Fibroblast of lung (primary cell): Measurements from ENCODE around the gene VWDE. TPM values are rescaled to one million over a fixed set of nuclear protein-coding genes. Genes with fewer than 3 reads are reported as not detected.
"Not testable (repeated sequence)": the region's sequence is repeated elsewhere in the genome, so short reads cannot be mapped to it uniquely, and the experiment has no call there.

Experiments
- DNase-seq, 2 donors: peaks; one replicate each; pipeline versions ENCODE4 v3.0.0 to v3.0.0-alpha.2; 2010; ENCODE audit warnings: low read depth in 2 of 2
- H2AFZ ChIP-seq: 2 replicates; pipeline ENCODE4 v1.5.1; 2012; ENCODE audit warnings: low read length, control low read depth, inconsistent platforms
- H3K27ac ChIP-seq: 2 replicates; pipeline ENCODE4 v1.5.1; 2011; ENCODE audit warnings: low read length, control low read depth; ENCODE audit not compliant: insufficient read depth
- H3K27me3 ChIP-seq: 2 replicates; pipeline ENCODE4 v1.5.1; 2011; ENCODE audit warnings: mild to moderate bottlenecking, low read length; ENCODE audit not compliant: control insufficient read depth, insufficient read depth
- H3K36me3 ChIP-seq: 2 replicates; pipeline ENCODE4 v1.5.1; 2011; ENCODE audit warnings: low read length; ENCODE audit not compliant: control insufficient read depth, insufficient read depth
- H3K4me1 ChIP-seq: 2 replicates; pipeline ENCODE4 v1.5.1; 2011; ENCODE audit warnings: low read length; ENCODE audit not compliant: control insufficient read depth, insufficient read depth; ENCODE audit errors: extremely low read depth
- H3K4me2 ChIP-seq: 2 replicates; pipeline ENCODE4 v1.5.1; 2011; ENCODE audit warnings: low read length, control low read depth; ENCODE audit not compliant: insufficient read depth; ENCODE audit errors: extremely low read depth
- H3K4me3 ChIP-seq, 4 experiments: fragments of 200-600 bp in 1 of 4; sonication (generic) in 1 of 4; replicated peaks in 1 of 4; 2 replicates each; pipeline ENCODE4 v1.5.1; 2011 to 2016; ENCODE audit warnings: low read length in 4 of 4, low read depth in 3 of 4, mild to moderate bottlenecking in 3 of 4, control low read depth in 2 of 4, inconsistent platforms in 1 of 4, mixed read lengths in 1 of 4; ENCODE audit not compliant: insufficient read depth in 1 of 4; ENCODE audit errors: control extremely low read depth in 1 of 4
- H3K79me2 ChIP-seq: 2 replicates; pipeline ENCODE4 v1.5.1; 2012; ENCODE audit warnings: mild to moderate bottlenecking, low read length, inconsistent platforms; ENCODE audit not compliant: control insufficient read depth, insufficient read depth
- H3K9ac ChIP-seq: 2 replicates; pipeline ENCODE4 v1.5.1; 2011; ENCODE audit warnings: mild to moderate bottlenecking, low read length, control low read depth; ENCODE audit not compliant: insufficient read depth
- H3K9me3 ChIP-seq: 2 replicates; pipeline ENCODE4 v1.5.1; 2012; ENCODE audit warnings: low read depth, low read length; ENCODE audit not compliant: control insufficient read depth, insufficient read depth
- H4K20me1 ChIP-seq: 2 replicates; pipeline ENCODE4 v1.5.1; 2011; ENCODE audit warnings: low read length; ENCODE audit not compliant: control insufficient read depth, insufficient read depth; ENCODE audit errors: extremely low read depth
- EZH2 ChIP-seq: IDR thresholded peaks from 2 replicates; pipeline ENCODE4 v1.5.1; 2012; ENCODE audit warnings: low read length, control low read depth, mild to moderate bottlenecking; ENCODE audit errors: missing control alignments
- polyA minus RNA-seq: library from RNA; depleted of rRNA, polyadenylated mRNA; stranded (reverse); fragments of >200 nt; gene quantifications from 2 replicates; pipeline ENCODE4 v1.2.3, GENCODE V29; 2011; ENCODE audit warnings: low replicate concordance
- polyA plus RNA-seq, 2 donors: library from polyadenylated mRNA; depleted of rRNA in 1 of 2; stranded (reverse) in 1 of 2; unstranded in 1 of 2; fragments of >200 nt; gene quantifications; 2 replicates each; pipeline ENCODE4 v1.2.1, GENCODE V29; 2011 to 2012; ENCODE audit warnings: missing spikeins in 1 of 2
- total RNA-seq: library from RNA; depleted of rRNA; stranded (reverse); fragments of >200 nt; gene quantifications from 2 replicates; pipeline ENCODE4 v1.2.1, GENCODE V29; 2014
- TF ChIP-seq, protein P1 (sequence below), 2 donors: IDR thresholded peaks in 1 of 2; conservative IDR thresholded peaks in 1 of 2; 1 replicate in 1 of 2; 2 replicates in 1 of 2; pipeline ENCODE4 v1.5.1; 2011 to 2012; ENCODE audit warnings: low read length in 2 of 2, control low read depth in 1 of 2, inconsistent platforms in 1 of 2, low read depth in 1 of 2, mild to moderate bottlenecking in 1 of 2

Gene VWDE
- total RNA-seq, result under 0.01 and 0.17 TPM in 2 replicates
- 0.07 and 0.09 TPM in 2 replicates for polyA plus RNA-seq
- 0.21 TPM in 1 of 2 replicates, not detected in the other for polyA plus RNA-seq (2012)
- polyA minus RNA-seq, result not detected in 2 replicates

DNA sequence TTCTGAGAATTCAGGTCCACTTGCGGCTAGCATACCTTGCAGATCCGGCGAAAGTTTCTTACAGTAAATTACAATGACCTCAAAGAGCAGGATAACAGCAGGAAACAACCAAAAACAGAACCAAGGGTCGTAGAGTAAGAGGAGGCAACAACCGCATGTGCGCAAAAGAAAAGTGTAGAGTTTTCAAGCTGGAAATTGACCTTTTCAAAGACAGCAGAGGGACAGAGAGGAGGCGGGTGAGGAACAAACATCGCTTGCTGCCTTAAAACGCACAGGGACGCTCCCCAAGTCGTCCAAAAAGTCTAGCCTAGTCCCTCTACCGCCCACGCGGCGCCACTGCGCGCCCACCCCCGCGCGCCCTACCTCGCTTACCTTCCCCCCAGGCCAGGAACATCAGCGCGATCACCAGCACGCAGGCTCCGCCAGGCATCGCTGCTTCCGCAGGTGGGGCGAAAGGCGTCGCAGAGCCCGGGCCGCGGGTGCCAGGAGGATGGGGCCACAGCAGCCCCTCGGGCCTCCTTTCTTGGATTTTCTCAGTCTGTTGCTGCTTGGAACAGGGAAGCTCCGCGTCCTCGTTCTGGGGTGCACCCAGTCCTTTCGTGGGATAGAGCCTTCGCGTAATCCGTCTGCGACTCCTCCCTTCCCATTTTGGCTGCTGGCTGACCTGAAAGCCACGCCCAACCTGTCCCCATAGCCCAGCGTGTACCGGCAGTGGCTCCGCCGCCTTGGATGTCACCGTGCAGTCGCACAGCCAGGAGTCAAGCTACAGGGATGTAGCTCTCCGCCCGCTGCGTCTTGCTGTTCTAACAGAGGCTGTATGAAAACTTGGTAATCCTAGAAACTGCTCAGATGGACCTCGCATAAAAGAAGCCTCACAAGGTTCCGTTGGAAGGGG lies at the start of gene VWDE:
TSS of gene VWDE (minus strand) at position 579 of the 895 bp plus-strand sequence. CDS start at position 430, 149 bp downstream.
- TF ChIP-seq EZH2, result no peak
- TF ChIP-seq, protein P1, sequence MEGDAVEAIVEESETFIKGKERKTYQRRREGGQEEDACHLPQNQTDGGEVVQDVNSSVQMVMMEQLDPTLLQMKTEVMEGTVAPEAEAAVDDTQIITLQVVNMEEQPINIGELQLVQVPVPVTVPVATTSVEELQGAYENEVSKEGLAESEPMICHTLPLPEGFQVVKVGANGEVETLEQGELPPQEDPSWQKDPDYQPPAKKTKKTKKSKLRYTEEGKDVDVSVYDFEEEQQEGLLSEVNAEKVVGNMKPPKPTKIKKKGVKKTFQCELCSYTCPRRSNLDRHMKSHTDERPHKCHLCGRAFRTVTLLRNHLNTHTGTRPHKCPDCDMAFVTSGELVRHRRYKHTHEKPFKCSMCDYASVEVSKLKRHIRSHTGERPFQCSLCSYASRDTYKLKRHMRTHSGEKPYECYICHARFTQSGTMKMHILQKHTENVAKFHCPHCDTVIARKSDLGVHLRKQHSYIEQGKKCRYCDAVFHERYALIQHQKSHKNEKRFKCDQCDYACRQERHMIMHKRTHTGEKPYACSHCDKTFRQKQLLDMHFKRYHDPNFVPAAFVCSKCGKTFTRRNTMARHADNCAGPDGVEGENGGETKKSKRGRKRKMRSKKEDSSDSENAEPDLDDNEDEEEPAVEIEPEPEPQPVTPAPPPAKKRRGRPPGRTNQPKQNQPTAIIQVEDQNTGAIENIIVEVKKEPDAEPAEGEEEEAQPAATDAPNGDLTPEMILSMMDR (conservative IDR thresholded peaks at IDR 0.05 in 1 of 2, IDR thresholded peaks at IDR 0.05 in 1 of 2; ENCODE audit: low read depth in 1 of 2, low read length in 2 of 2), result peak in 1 of 2 donors; percentile 11
- Histone ChIP-seq H3K79me2 (no peaks in the 10 kb centered on the region), H3K27me3 (peaks cover 8% of the 10 kb centered on the region), H3K4me3 (peak within 1 kb of the TSS; percentile 33 to 87 (median 50)), H3K4me1 (no peaks in the 10 kb centered on the region), H2AFZ (peak within 1 kb of the TSS; percentile 83), H4K20me1 (no peaks in the 10 kb centered on the region), H3K9me3 (no peaks in the 10 kb centered on the region), H3K27ac (no peak within 1 kb of the TSS), H3K9ac (no peak within 1 kb of the TSS), H3K4me2 (peak within 1 kb of the TSS; percentile 93), H3K36me3 (no peaks in the 10 kb centered on the region)
- DNase-seq, result peak; percentile 37 to 39

DNA sequence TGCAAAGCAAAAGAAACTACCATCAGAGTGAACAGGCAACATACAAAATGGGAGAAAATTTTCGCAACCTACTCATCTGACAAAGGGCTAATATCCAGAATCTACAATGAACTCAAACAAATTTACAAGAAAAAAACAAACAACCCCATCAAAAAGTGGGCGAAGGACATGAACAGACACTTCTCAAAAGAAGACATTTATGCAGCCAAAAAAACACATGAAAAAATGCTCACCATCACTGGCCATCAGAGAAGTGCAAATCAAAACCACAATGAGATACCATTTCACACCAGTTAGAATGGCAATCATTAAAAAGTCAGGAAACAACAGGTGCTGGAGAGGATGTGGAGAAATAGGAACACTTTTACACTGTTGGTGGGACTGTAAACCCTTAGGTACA lies 49.5 kb upstream of the VWDE start:
- H3K27me3 ChIP-seq, H3K4me2 ChIP-seq, H2AFZ ChIP-seq, H3K9ac ChIP-seq, H3K9me3 ChIP-seq, DNase-seq, H3K4me3 ChIP-seq, H4K20me1 ChIP-seq, H3K79me2 ChIP-seq, H3K27ac ChIP-seq, H3K4me1 ChIP-seq, H3K36me3 ChIP-seq: not testable (repeated sequence)

DNA sequence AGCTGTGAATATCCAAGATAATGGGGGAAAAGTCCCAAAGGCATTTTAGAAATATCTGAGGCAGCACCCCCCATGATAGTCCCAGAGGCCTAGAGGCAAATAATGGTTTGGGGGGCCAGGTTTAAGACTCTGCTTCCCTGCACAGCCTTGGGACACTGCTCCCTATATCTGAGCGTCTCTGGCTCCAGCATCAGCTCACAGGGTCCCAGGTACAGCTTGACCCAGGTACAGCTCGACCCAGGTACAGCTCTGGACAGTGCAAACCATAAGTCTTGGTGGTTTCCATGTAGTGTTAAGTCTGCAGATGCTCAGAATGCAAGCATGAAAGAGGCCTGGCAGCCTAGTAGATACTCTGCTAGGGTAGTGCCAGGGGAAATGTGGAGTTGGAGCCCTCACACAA lies 47.0 kb upstream of the VWDE start:
- H3K36me3 ChIP-seq, result no peaks in the 10 kb centered on the region
- H3K4me1 ChIP-seq, result no peaks in the 10 kb centered on the region
- H3K27ac ChIP-seq, result no peak overlapping the region
- H3K4me3 ChIP-seq, result no peak overlapping the region
- H3K27me3 ChIP-seq, result no peaks in the 10 kb centered on the region
- DNase-seq, result no peak
- TF ChIP-seq EZH2, result no peak
- TF ChIP-seq, protein P1 (conservative IDR thresholded peaks at IDR 0.05 in 1 of 2, IDR thresholded peaks at IDR 0.05 in 1 of 2; ENCODE audit: low read depth in 1 of 2, low read length in 2 of 2), result no peak
- H3K9ac ChIP-seq, result no peak overlapping the region
- no peak overlapping the region for H3K4me2 ChIP-seq
- H2AFZ ChIP-seq, result no peak overlapping the region
- H4K20me1 ChIP-seq, result no peaks in the 10 kb centered on the region
- no peaks in the 10 kb centered on the region for H3K79me2 ChIP-seq
- no peaks in the 10 kb centered on the region for H3K9me3 ChIP-seq
